Measurements from ENCODE around the gene MICAL3. TPM values are rescaled to one million over a fixed set of nuclear protein-coding genes. Genes with fewer than 3 reads are reported as not detected.
A peak's percentile ranks its signal among the peaks of the same experiment; 100 is the strongest.
"Not testable (repeated sequence)": the region's sequence is repeated elsewhere in the genome, so short reads cannot be mapped to it uniquely, and the experiment has no call there.

MICAL3 gene
- total RNA-seq, 4 donors from 2014 or later, result 23.9 to 49.2 (median 34.5) TPM

DNA sequence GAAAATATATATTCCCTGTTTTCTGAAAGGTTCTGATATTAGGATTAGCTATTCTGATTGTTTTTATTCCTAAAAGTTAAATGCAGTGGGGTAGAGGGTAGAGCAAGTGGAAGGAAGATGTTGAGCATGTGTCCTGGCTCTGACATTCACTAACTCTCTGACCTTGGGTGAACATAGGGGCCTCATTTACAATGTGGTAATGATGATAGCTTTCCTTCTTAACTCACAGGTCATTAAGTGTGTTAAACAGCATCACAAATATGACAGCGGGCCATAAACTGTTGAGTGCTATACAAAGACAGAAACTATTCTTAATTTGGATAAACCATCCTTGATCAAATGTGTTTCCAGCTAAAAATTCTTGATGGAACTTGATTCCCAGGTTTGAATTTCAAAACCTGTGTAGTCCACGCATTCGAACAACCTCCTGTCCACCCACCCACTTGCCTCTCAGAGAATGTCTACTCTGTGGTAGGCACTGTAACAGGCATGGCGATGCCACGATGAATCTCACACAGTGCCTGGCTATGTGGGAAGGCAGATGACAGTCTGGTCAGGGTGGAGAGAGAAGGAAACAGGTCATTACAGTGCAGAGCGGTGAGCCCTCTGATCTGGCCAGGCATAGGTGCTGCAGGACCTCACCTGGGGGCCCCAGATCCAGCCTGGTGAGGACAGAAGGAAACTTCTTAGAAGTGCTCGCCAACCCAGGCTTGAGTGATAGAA lies 34.2 kb upstream of the MICAL3 start:
- no peak for ATAC-seq (ENCODE audit: low FRiP score)
- TF ChIP-seq, protein P1, sequence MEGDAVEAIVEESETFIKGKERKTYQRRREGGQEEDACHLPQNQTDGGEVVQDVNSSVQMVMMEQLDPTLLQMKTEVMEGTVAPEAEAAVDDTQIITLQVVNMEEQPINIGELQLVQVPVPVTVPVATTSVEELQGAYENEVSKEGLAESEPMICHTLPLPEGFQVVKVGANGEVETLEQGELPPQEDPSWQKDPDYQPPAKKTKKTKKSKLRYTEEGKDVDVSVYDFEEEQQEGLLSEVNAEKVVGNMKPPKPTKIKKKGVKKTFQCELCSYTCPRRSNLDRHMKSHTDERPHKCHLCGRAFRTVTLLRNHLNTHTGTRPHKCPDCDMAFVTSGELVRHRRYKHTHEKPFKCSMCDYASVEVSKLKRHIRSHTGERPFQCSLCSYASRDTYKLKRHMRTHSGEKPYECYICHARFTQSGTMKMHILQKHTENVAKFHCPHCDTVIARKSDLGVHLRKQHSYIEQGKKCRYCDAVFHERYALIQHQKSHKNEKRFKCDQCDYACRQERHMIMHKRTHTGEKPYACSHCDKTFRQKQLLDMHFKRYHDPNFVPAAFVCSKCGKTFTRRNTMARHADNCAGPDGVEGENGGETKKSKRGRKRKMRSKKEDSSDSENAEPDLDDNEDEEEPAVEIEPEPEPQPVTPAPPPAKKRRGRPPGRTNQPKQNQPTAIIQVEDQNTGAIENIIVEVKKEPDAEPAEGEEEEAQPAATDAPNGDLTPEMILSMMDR (IDR thresholded peaks at IDR 0.05), result no peak
- no peak for DNase-seq (ENCODE audit: low spot score)

DNA sequence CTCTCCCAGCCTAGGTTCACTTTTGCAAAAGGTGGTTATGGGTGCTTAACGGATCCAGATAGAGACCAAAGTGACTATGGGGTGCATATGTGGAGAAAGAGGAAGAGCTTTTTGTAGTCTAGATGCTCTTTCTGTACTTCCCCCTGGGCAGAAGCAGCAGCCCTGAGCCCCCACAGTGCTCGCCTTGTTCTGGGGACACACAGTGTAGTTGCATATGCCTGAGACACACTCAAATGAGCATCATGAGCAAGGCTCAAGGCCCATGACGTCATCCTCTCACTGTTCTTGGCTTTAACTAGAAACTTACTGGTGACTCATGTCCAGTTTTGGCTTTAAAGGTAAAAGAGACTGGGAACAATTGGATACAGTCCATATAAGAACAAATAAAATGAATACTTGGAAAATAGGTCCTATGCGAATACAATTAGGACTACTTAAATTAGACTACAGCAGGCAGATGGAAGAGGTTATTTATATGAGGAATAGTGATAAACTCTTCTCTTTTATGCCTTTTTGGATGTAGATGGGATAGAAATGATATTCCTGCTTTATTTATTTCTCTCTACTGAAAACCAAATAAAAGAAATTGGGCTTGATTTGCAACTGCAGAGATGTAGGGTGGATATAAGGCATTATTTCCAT lies 33.3 kb upstream of the MICAL3 start:
- ATAC-seq (ENCODE audit: low FRiP score) (peak; percentile 80), DNase-seq (ENCODE audit: low spot score) (peak; percentile 35)
- TF ChIP-seq, protein P1 (IDR thresholded peaks at IDR 0.05), result no peak

DNA sequence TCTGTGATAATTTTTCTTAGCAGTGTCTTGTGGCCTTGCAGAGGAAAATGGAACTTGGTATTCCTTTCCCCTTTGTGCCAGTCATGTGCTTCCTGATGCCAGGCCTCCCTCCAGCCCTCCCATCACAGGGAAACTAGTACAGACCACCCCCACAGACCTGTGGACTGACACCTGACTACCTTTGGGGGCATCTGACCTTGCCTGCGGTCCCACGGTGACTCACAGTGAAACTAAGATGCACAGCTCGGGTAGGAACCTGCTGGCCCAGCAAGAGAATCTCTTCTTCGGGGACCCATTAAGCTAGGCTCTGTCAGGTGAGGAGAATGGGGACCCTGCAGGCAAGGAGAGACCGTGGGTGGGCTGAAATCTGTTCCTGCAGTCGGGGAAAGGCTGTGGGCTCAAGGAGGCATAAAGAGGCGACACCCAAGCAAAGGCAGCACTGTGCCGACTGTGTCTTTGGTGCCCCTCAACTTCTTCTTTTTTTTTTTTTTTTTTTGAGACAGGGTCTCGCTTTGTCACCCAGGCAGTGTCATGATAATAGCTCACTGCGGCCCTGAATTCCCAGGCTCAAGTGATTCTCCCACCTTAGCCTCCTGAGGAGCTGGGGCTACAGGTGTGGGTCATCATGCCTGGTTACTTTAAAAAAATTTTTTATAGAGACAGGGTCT lies 32.6 kb upstream of the MICAL3 start:
- ATAC-seq (ENCODE audit: low FRiP score) (no peak), DNase-seq (ENCODE audit: low spot score) (no peak)
- TF ChIP-seq, protein P1 (IDR thresholded peaks at IDR 0.05), result no peak

DNA sequence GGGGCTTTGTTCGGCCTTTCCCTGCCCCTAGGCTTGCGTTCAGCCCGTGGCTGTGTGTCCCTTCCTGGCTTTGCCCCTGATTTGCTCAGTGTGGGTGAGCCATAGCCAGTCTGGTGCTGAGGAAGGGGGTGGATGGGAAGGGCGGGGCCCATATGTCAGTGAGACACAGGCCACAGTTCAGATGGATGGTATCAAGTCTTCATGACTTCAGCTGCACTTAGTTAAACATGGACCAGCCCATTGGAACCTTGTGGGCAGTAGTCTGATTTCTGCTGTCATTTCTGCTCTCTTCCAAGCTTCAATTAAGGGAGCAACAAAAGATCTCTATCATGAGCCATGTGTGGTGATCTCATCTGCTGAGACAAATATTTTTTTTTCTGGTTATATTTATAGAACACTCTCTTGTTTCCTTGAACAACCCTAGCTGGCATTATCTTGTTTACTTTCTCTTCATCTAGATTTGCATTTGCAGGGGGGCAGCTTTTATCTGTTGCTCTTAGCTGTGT lies 31.9 kb upstream of the MICAL3 start:
- no peak for ATAC-seq (ENCODE audit: low FRiP score)
- TF ChIP-seq, protein P1 (IDR thresholded peaks at IDR 0.05), result no peak
- no peak for DNase-seq (ENCODE audit: low spot score)

DNA sequence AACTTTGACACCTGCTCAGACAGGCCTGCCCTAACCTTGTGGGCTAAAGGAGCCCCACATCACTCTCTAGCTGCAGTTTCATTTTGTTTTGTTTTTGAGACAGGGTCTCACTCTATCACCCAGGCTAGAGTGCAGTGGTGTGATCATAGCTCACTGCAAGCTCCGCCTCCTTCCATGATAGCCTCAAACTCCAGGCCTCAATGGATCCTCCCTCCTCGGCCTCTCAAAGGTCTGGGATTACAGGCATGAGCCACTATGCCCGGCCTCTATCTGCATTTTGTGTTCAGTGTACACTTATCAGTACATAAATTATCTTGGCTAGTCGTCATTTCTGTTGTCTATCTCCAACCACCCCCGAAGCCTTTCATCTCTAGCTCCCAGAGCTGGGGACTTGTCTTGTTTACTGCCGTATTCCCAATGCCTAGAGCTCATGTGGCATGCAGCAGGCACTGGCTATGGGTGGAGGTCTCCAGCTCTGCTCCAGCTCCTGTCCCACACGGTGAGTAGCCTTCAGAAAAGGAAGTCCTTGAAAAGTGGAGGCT lies 31.3 kb upstream of the MICAL3 start:
- ATAC-seq (ENCODE audit: low FRiP score) (no peak), DNase-seq (ENCODE audit: low spot score) (no peak)
- TF ChIP-seq, protein P1 (IDR thresholded peaks at IDR 0.05), result no peak

DNA sequence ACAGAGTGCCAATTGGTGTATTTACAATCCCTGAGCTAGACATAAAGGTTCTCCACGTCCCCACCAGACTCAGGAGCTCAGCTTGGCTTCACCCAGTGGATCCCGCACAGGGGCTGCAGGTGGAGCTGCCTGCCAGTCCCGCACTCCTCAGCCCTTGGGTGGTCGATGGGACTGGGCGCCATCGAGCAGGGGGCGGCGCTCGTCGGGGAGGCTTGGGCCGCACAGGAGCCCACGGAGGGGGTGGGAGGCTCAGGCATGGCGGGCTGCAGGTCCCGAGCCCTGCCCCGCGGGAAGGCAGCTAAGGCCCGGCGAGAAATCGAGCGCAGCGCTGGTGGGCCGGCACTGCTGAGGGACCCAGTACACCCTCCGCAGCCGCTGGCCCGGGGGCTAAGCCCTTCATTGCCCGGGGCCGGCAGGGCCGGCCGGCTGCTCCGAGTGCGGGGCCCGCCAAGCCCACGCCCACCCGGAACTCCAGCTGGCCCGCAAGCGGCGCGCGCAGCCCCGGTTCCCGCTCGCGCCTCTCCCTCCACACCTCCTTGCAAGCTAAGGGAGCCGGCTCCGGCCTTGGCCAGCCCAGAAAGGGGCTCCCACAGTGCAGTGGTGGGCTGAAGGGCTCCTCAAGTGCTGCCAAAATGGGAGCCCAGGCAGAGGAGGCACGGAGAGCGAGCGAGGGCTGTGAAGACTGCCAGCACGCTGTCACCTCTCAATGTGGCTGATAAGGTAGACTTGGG lies 29.0 kb upstream of the MICAL3 start:
- ATAC-seq (ENCODE audit: low FRiP score); DNase-seq (ENCODE audit: low spot score): not testable (repeated sequence)

DNA sequence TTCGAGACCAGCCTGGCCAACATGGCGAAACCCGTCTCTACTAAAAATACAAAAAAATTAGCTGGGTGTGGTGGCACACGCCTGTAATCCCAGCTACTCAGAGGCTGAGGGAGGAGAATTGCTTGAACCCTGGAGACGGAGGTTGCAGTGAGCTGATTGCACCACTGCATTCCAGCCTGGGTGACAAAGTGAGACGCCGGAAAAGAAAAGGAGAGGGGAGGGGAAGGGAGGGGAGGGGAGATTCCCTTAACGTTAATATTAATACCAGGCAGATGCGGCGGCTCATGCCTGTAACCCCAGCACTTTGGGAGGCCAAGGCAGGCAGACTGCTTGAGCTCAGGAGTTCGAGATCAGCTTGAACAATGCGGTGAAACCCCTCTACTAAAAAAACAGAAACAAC lies 26.8 kb upstream of the MICAL3 start:
- ATAC-seq (ENCODE audit: low FRiP score); DNase-seq (ENCODE audit: low spot score): not testable (repeated sequence)
